OCI-LY7 (cell line): ENCODE results near the gene PDSS1.

ENCODE experiments used
- EZH2phosphoT487 ChIP-seq: fragments of 200-600 bp; sonication (generic); IDR thresholded peaks from 2 replicates; pipeline ENCODE4 v1.6.1; 2018; ENCODE audit warnings: low read depth, borderline replicate concordance, mild to moderate bottlenecking, mixed run types, antibody characterized with exemption, low read length, moderate library complexity, mixed read lengths
- TF ChIP-seq, protein P1 (sequence below): fragments of 200-600 bp; sonication (generic); conservative IDR thresholded peaks from 2 replicates; pipeline ENCODE4 v1.5.1; 2014; ENCODE audit warnings: mild to moderate bottlenecking, antibody characterized with exemption, low read length, moderate library complexity, mixed read lengths

DNA sequence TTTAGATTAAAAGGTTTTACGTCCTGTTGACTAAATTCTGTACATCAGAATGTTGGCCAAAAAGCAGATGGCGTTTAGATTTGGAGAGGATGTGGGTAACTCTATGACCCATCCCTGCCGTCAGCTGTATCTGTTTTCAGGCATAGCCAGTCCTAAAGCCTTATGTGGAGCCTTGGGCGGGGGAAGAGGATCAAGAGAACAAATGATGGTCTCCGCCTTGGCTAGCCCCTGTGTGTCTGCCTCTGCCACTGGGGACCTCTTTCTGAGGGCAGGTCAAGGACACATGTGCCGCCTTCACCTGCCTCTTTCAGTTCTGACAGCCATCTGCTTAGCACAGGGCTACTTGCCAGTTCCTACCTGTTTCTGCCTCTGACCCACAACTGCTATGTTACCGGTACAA is 24.1 kb downstream of the PDSS1 start:
- TF ChIP-seq, protein P1, sequence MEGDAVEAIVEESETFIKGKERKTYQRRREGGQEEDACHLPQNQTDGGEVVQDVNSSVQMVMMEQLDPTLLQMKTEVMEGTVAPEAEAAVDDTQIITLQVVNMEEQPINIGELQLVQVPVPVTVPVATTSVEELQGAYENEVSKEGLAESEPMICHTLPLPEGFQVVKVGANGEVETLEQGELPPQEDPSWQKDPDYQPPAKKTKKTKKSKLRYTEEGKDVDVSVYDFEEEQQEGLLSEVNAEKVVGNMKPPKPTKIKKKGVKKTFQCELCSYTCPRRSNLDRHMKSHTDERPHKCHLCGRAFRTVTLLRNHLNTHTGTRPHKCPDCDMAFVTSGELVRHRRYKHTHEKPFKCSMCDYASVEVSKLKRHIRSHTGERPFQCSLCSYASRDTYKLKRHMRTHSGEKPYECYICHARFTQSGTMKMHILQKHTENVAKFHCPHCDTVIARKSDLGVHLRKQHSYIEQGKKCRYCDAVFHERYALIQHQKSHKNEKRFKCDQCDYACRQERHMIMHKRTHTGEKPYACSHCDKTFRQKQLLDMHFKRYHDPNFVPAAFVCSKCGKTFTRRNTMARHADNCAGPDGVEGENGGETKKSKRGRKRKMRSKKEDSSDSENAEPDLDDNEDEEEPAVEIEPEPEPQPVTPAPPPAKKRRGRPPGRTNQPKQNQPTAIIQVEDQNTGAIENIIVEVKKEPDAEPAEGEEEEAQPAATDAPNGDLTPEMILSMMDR, result no peak
- no peak for TF ChIP-seq EZH2phosphoT487
